GM12875 (cell line): Measurements from ENCODE around the gene EEPD1.
A peak's percentile ranks its signal among the peaks of the same experiment; 100 is the strongest.

Experiments
- H3K4me3 ChIP-seq: one replicate; pipeline ENCODE4 v1.5.1; 2011; ENCODE audit warnings: low read depth, low read length, control low read depth
- CTCF ChIP-seq: IDR thresholded peaks from 2 replicates; pipeline ENCODE4 v1.5.1; 2011; ENCODE audit warnings: low read depth, mild to moderate bottlenecking, control low read depth, inconsistent platforms, low read length, moderate library complexity, borderline replicate concordance; ENCODE audit not compliant: insufficient read depth

Gene EEPD1

GRCh38 chr7:36149694-36150452 lies 3.2 kb upstream of the EEPD1 start:
- no peak overlapping the region for H3K4me3 ChIP-seq
- TF ChIP-seq CTCF: no peak

- peak overlapping the region; percentile 55 for H3K4me3 ChIP-seq
- no peak for TF ChIP-seq CTCF
These were observed 916 bp upstream of the EEPD1 start for GRCh38 chr7:36151921-36152755.

- no peak for TF ChIP-seq CTCF
- H3K4me3 ChIP-seq: peak overlapping the region; percentile 55
These were observed 580 bp downstream of the EEPD1 start for GRCh38 chr7:36153571-36154097.

GRCh38 chr7:36154255-36155212 lies 1.5 kb downstream of the EEPD1 start:
- 0 out of 2 replicates have a peak, but pooled peaks have one; percentile 8 for TF ChIP-seq CTCF
- H3K4me3 ChIP-seq: no peak overlapping the region

GRCh38 chr7:36155811-36156361 lies 2.8 kb downstream of the EEPD1 start:
- no peak overlapping the region for H3K4me3 ChIP-seq
- no peak for TF ChIP-seq CTCF
